GM12875 (cell line): ENCODE results near the gene SCP2.

ENCODE experiments used
- H3K4me3 ChIP-seq: one replicate; pipeline ENCODE4 v1.5.1; 2011; ENCODE audit warnings: low read depth, low read length, control low read depth
- CTCF ChIP-seq: IDR thresholded peaks from 2 replicates; pipeline ENCODE4 v1.5.1; 2011; ENCODE audit warnings: low read depth, mild to moderate bottlenecking, control low read depth, inconsistent platforms, low read length, moderate library complexity, borderline replicate concordance; ENCODE audit not compliant: insufficient read depth

The SCP2 gene

GRCh38 chr1:53011175-53011574 is 84.1 kb downstream of the SCP2 start:
- H3K4me3 ChIP-seq = no peak overlapping the region
- no peak for TF ChIP-seq CTCF

GRCh38 chr1:53014791-53015507 is 87.9 kb downstream of the SCP2 start:
- H3K4me3 ChIP-seq = peak overlapping the region; percentile 55
- TF ChIP-seq CTCF = no peak

GRCh38 chr1:53015508-53015860 is 88.4 kb downstream of the SCP2 start:
- peak overlapping the region; percentile 55 for H3K4me3 ChIP-seq
- no peak for TF ChIP-seq CTCF

- no peak for TF ChIP-seq CTCF
- no peak overlapping the region for H3K4me3 ChIP-seq
These were observed 89.6 kb downstream of the SCP2 start for GRCh38 chr1:53016705-53017104.

- H3K4me3 ChIP-seq = no peak overlapping the region
- no peak for TF ChIP-seq CTCF
These were observed 93.5 kb downstream of the SCP2 start for GRCh38 chr1:53020588-53020987.

GRCh38 chr1:53022179-53022578 is 95.1 kb downstream of the SCP2 start:
- no peak for TF ChIP-seq CTCF

GRCh38 chr1:53023546-53023945 is 96.5 kb downstream of the SCP2 start:
- H3K4me3 ChIP-seq = no peak overlapping the region

More at GRCh38 chr1:53022179-53022578, 95.1 kb downstream of the SCP2 start:
- H3K4me3 ChIP-seq = no peak overlapping the region

More at GRCh38 chr1:53023546-53023945, 96.5 kb downstream of the SCP2 start:
- no peak for TF ChIP-seq CTCF
